Peyer's patch (tissue), 4 donors: ENCODE data around the gene RASA3. TPM values are rescaled to one million over a fixed set of nuclear protein-coding genes. Genes with fewer than 3 reads are reported as not detected.

Source experiments
- DNase-seq, 3 donors: peaks; one replicate each; pipeline ENCODE4 v3.0.0-alpha.2; 2017 to 2019
- H3K27ac ChIP-seq, 4 donors: fragments of 200-600 bp; sonication (generic); one replicate each; pipeline ENCODE4 v1.5.1; 2016 to 2019
- H3K27me3 ChIP-seq, 2 donors: fragments of 200-600 bp; sonication (generic); one replicate each; pipeline ENCODE4 v1.5.1; 2019
- H3K36me3 ChIP-seq, 3 donors: fragments of 200-600 bp; sonication (generic); one replicate each; pipeline ENCODE4 v1.5.1; 2016 to 2019
- H3K4me1 ChIP-seq, 4 donors: fragments of 200-600 bp; sonication (generic); one replicate each; pipeline ENCODE4 v1.5.1; 2016 to 2019
- H3K4me3 ChIP-seq, 4 donors: fragments of 200-600 bp; sonication (generic); 1 replicate in 3 of 4; 2 replicates in 1 of 4; pipeline ENCODE4 v1.5.1; 2016 to 2019; ENCODE audit warnings: mild to moderate bottlenecking in 1 of 4
- H3K9me3 ChIP-seq, 4 donors: fragments of 200-600 bp; sonication (generic); one replicate each; pipeline ENCODE4 v1.5.1; 2016 to 2019; ENCODE audit warnings: mild to moderate bottlenecking in 1 of 4
- POLR2A ChIP-seq, 2 donors: fragments of 450-650 bp; IDR thresholded peaks; one replicate each; pipeline ENCODE4 v1.5.1; 2017; ENCODE audit warnings: antibody characterized with exemption in 2 of 2, mild to moderate bottlenecking in 2 of 2, moderate library complexity in 2 of 2
- total RNA-seq, 4 donors: library from RNA; depleted of rRNA; stranded (reverse); fragments of >200 nt; gene quantifications; one replicate each; pipeline ENCODE4 v1.1.0, GENCODE V29; 2016
- TF ChIP-seq, protein P1 (sequence below), 6 experiments: fragments of 450-650 bp in 4 of 6; fragments of 200-600 bp in 2 of 6; sonication (generic) in 1 of 6; IDR thresholded peaks; one replicate each; pipeline ENCODE4 v1.5.1; 2017 to 2019; ENCODE audit warnings: antibody characterized with exemption in 6 of 6, mild to moderate bottlenecking in 3 of 6, moderate library complexity in 1 of 6

Gene RASA3
- total RNA-seq, 4 donors from 2014 or later: 3.5 to 41.3 (median 6.9) TPM

DNA sequence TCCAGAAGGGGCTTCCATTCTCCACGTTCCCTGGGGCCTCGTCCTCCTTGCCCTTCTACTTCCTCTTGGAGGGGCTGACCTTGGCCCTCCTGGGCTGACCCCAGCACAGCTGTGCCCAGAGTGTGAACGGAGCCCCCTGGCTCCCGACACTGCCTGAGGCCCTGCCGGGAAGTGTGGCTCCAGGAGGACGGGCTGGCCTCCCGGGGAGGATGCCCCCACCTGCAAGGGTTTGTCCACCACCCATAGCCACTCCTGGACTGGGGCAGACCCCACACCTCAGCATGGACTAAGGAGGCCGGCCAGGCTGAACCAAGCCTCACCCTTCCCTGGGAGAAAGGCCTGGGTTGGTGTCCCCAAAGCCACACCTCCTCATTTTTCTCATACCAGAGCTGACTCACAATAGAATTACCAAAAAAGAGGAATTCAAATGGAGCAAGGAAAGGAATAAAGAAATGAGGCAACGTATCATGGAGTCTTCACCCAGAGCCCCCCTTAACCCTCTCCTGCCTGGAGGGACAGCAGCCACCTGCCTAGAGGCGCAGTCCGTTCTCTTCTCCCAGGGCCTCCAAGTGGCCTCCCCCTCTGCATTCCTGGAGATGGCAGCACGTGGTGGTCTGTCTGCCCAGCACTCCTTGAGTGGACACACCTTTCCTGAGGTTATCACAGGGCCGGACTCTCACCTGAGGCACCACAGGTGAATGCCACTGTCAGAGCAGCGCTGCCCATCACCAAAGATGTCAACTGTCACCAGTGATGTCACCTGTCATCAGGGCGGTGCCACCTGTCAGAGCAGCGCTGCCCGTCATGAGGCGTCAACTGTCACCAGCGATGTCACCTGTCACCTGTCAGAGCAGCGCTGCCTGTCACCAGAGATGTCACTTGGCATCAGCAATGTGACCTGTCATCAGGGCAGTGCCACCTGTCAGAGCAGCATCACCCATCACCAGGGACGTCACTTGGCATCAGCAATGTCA is 155.4 kb downstream of the RASA3 start:
- no peak overlapping the region for H3K4me3 ChIP-seq
- H3K4me1 ChIP-seq: no peaks in the 10 kb centered on the region
- peaks cover 0 to 20% (median 0%) of the 10 kb centered on the region in 3 donors for H3K36me3 ChIP-seq
- no peaks in the 10 kb centered on the region for H3K9me3 ChIP-seq
- no peak overlapping the region for H3K27ac ChIP-seq
- H3K27me3 ChIP-seq: no peaks in the 10 kb centered on the region
- TF ChIP-seq POLR2A (IDR thresholded peaks at IDR 0.05): no peak
- TF ChIP-seq, protein P1, sequence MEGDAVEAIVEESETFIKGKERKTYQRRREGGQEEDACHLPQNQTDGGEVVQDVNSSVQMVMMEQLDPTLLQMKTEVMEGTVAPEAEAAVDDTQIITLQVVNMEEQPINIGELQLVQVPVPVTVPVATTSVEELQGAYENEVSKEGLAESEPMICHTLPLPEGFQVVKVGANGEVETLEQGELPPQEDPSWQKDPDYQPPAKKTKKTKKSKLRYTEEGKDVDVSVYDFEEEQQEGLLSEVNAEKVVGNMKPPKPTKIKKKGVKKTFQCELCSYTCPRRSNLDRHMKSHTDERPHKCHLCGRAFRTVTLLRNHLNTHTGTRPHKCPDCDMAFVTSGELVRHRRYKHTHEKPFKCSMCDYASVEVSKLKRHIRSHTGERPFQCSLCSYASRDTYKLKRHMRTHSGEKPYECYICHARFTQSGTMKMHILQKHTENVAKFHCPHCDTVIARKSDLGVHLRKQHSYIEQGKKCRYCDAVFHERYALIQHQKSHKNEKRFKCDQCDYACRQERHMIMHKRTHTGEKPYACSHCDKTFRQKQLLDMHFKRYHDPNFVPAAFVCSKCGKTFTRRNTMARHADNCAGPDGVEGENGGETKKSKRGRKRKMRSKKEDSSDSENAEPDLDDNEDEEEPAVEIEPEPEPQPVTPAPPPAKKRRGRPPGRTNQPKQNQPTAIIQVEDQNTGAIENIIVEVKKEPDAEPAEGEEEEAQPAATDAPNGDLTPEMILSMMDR (IDR thresholded peaks at IDR 0.05): no peak
- DNase-seq: peak in 1 of 3 donors; percentile 42

DNA sequence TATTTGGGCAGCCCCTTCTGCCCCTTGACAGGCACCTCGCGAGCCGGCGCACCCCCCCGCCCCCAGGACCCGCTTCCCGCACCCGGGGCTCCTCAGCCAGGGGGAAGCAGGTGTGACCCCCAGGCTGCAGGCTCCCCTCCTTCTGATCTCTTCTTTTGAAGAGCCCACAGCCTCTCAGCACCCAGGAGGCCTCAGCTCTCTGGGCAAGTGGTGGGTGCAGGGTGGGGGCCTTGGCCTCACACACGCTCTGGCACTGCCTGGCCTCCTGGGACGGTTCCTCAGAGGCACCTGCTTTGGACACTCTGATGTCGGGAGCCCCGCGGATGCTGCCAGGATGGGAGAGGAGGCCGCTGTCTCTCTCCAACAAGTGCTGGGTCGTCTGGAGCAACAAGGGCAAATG is 157.0 kb downstream of the RASA3 start:
- Histone ChIP-seq H3K4me1 (no peaks in the 10 kb centered on the region), H3K27ac (no peak overlapping the region), H3K9me3 (no peaks in the 10 kb centered on the region), H3K27me3 (no peaks in the 10 kb centered on the region), H3K36me3 (peaks cover 0 to 20% (median 0%) of the 10 kb centered on the region in 3 donors), H3K4me3 (no peak overlapping the region)
- no peak for TF ChIP-seq POLR2A (IDR thresholded peaks at IDR 0.05)
- TF ChIP-seq, protein P1 (IDR thresholded peaks at IDR 0.05): no peak
- peak in 2 of 3 donors; percentile 31 to 33 for DNase-seq

- TF ChIP-seq POLR2A (IDR thresholded peaks at IDR 0.05): no peak
- TF ChIP-seq, protein P1 (IDR thresholded peaks at IDR 0.05): no peak
- peak in 2 of 3 donors; percentile 38 to 41 for DNase-seq
- Histone ChIP-seq H3K27ac (no peak overlapping the region), H3K4me1 (no peaks in the 10 kb centered on the region), H3K4me3 (no peak overlapping the region), H3K36me3 (peaks cover 0 to 20% (median 0%) of the 10 kb centered on the region in 3 donors), H3K9me3 (no peaks in the 10 kb centered on the region), H3K27me3 (no peaks in the 10 kb centered on the region)
Measured at GRCh38 chr13:113974304-113975281, 157.8 kb downstream of the RASA3 start.

- H3K27ac ChIP-seq: no peak within 1 kb of the TSS
Measured at GRCh38 chr13:113973218-113974164, 158.9 kb downstream of the RASA3 start, which contains the start of gene C13orf46. C13orf46 (minus strand) TSS chr13:113974076; CDS start chr13:113973997, 79 bp downstream.

More at GRCh38 chr13:113973218-113974164, 158.9 kb downstream of the RASA3 start, which contains the start of gene C13orf46:
- Histone ChIP-seq H3K27me3 (no peaks in the 10 kb centered on the region), H3K9me3 (no peaks in the 10 kb centered on the region), H3K4me1 (no peaks in the 10 kb centered on the region), H3K36me3 (peaks cover 0 to 10% (median 0%) of the 10 kb centered on the region in 3 donors), H3K4me3 (no peak within 1 kb of the TSS)
- DNase-seq: peak in 1 of 3 donors; percentile 45
- no peak for TF ChIP-seq POLR2A (IDR thresholded peaks at IDR 0.05)
- TF ChIP-seq, protein P1 (IDR thresholded peaks at IDR 0.05): no peak
